Heart left ventricle (tissue), 16 donors: ENCODE results near the gene EML6. TPM values are rescaled to one million over a fixed set of nuclear protein-coding genes. Genes with fewer than 3 reads are reported as not detected.

Experiments
- ATAC-seq, 4 donors: fragments of 200-7000 bp; cut with Tn5 transposase; one replicate each; pipeline ENCODE4 v1.9.1; 2020 to 2022; ENCODE audit warnings: moderate library complexity in 4 of 4, mild to moderate bottlenecking in 3 of 4, moderate number of reproducible peaks in 1 of 4
- DNase-seq, 5 donors: peaks; one replicate each; pipeline ENCODE4 v3.0.0-alpha.2; 2020
- H3K27ac ChIP-seq, 12 donors: fragments of 200-600 bp; sonication (generic) in 4 of 12; one replicate each; pipeline versions ENCODE4 v1.5.0 to v1.8.0; 2016 to 2022; ENCODE audit warnings: mild to moderate bottlenecking in 2 of 12
- H3K27me3 ChIP-seq, 9 donors: fragments of 200-600 bp; sonication (generic) in 2 of 9; one replicate each; pipeline versions ENCODE4 v1.5.1 to v1.8.0; 2016 to 2022; ENCODE audit warnings: mild to moderate bottlenecking in 3 of 9
- H3K36me3 ChIP-seq, 9 donors: fragments of 200-600 bp; sonication (generic) in 2 of 9; one replicate each; pipeline versions ENCODE4 v1.5.0 to v1.8.0; 2018 to 2022; ENCODE audit warnings: mild to moderate bottlenecking in 2 of 9
- H3K4me1 ChIP-seq, 12 donors: fragments of 200-600 bp; sonication (generic) in 4 of 12; one replicate each; pipeline versions ENCODE4 v1.5.0 to v1.8.0; 2016 to 2022; ENCODE audit warnings: mild to moderate bottlenecking in 3 of 12
- H3K4me3 ChIP-seq, 12 donors: fragments of 200-600 bp; sonication (generic) in 4 of 12; one replicate each; pipeline versions ENCODE4 v1.5.0 to v1.8.0; 2017 to 2022; ENCODE audit warnings: mild to moderate bottlenecking in 9 of 12, moderate library complexity in 4 of 12
- H3K9me3 ChIP-seq, 12 donors: fragments of 200-600 bp; sonication (generic) in 4 of 12; one replicate each; pipeline versions ENCODE4 v1.5.0 to v1.8.0; 2016 to 2022; ENCODE audit warnings: mild to moderate bottlenecking in 1 of 12
- POLR2A ChIP-seq, 2 donors: fragments of 450-650 bp; IDR thresholded peaks; one replicate each; pipeline ENCODE4 v1.6.1; 2017; ENCODE audit warnings: antibody characterized with exemption in 2 of 2, mild to moderate bottlenecking in 2 of 2, moderate library complexity in 2 of 2
- WGBS, 4 donors: extraction: QIAGEN DNeasy Blood & Tissue Kit in 2 of 4; methylation state at CpG; one replicate each; pipeline versions ENCODE4 v1.1.5 to v1.1.7; 2013 to 2018; 5-methylcytosine and 5-hydroxymethylcytosine counted together
- intact Hi-C, 10 donors: fragments of 100-400 bp; cut with DNase I; formaldehyde crosslinking; loops; one replicate each; pipeline versions ENCODE4 v1.11.1 to v1.14.2; 2022
- polyA plus RNA-seq, 2 donors: library from polyadenylated mRNA; stranded (reverse); fragments of 200-250 nt; gene quantifications; one replicate each; pipeline ENCODE4 v1.2.3, GENCODE V29; 2013
- total RNA-seq, 9 donors: library from RNA; depleted of rRNA in 2 of 9; stranded (reverse); fragments of >200 nt in 2 of 9; fragmentation: NEBNext Ultra II Directional in 3 of 9; extraction: Animal tissue kit (Norgen Biotek cat#: 25700) in 3 of 9; gene quantifications; one replicate each; pipeline versions ENCODE4 v1.1.0 to v1.2.4, GENCODE V29; 2016 to 2023
- TF ChIP-seq, protein P1 (sequence below), 12 donors: fragments of 200-600 bp; sonication (generic) in 4 of 12; IDR thresholded peaks; one replicate each; pipeline versions ENCODE4 v1.5.0 to v1.8.0; 2018 to 2022; ENCODE audit warnings: antibody characterized with exemption in 12 of 12, mild to moderate bottlenecking in 5 of 12
- donor health status: ischemic (EF 13 %, LVEDD 7.1; RV severe dilation, severe dysfunction).
- donor health status: healthy with polysubstance abuse.
- donor health status: DM: no; HTN: yes; CAD: no.
- donor health status: DM: no; HTN: no; CAD: no.
- donor health status: ischemic (EF 25% LVEDD 6.9; RV normal size, moderate dysfunction).
- donor health status: ischemic (EF 25% LVEDD 5.7; RV mildly dilated, moderate dysfunction).
- donor health status: healthy.
- donor health status: DM: yes; HTN: yes; CAD: no.
- donor health status: ischemic (EF 35%, LVEDD 5.7; RV mildly dilated, moderate dysfunction).
- donor health status: nonischemic (EF 11% LVEDD 7.7; RV severe dilation, severe dysfunction).
- donor health status: DM: yes; HTN: yes; CAD: no.
- donor health status: PGD.
- donor health status: ischemic (EF 29% LVEDD 5.4; RV normal size, mild dysfunction).
- donor health status: nonischemic (EF 23%, LVEDD 6.1; RV moderate dilation, normal function).

EML6 gene
- total and polyA plus RNA-seq, 11 donors, result 0.08 to 1.2 (median 0.58) TPM

DNA sequence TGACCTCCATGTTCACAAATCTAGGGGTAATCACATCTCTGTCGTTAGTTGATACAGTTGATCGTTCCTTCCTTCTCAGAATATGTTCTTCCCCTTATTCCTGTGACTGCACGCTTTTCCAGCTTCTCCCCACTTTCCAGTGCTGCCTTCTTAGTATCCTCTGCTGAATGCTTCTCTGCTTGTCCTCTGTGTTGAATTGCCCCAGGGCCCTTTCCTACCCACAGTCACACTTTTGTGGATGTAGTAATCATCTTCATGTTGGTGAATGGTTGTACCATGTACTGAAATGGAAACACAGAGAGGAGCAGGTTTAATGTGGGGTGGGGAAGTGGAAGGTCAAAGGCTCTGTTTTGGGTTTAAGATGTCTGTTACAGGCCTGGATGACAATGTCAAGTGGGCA lies 47.2 kb downstream of the EML6 start:
- intact Hi-C loops, result no loop called here
- H3K9me3 ChIP-seq, result peaks cover 0 to 15% (median 3%) of the 10 kb centered on the region in 12 donors
- no peak overlapping the region for H3K4me3 ChIP-seq
- H3K27me3 ChIP-seq, result no peaks in the 10 kb centered on the region
- no peaks in the 10 kb centered on the region for H3K4me1 ChIP-seq
- DNase-seq (no peak), ATAC-seq (no peak)
- H3K36me3 ChIP-seq, result no peaks in the 10 kb centered on the region
- WGBS, 4 donors, result 74 to 94% (median 90%) methylated on average over 3 of the region's 3 CpGs
- TF ChIP-seq, protein P1, sequence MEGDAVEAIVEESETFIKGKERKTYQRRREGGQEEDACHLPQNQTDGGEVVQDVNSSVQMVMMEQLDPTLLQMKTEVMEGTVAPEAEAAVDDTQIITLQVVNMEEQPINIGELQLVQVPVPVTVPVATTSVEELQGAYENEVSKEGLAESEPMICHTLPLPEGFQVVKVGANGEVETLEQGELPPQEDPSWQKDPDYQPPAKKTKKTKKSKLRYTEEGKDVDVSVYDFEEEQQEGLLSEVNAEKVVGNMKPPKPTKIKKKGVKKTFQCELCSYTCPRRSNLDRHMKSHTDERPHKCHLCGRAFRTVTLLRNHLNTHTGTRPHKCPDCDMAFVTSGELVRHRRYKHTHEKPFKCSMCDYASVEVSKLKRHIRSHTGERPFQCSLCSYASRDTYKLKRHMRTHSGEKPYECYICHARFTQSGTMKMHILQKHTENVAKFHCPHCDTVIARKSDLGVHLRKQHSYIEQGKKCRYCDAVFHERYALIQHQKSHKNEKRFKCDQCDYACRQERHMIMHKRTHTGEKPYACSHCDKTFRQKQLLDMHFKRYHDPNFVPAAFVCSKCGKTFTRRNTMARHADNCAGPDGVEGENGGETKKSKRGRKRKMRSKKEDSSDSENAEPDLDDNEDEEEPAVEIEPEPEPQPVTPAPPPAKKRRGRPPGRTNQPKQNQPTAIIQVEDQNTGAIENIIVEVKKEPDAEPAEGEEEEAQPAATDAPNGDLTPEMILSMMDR (IDR thresholded peaks at IDR 0.05), result no peak
- TF ChIP-seq POLR2A (IDR thresholded peaks at IDR 0.05), result no peak
- no peak overlapping the region for H3K27ac ChIP-seq

DNA sequence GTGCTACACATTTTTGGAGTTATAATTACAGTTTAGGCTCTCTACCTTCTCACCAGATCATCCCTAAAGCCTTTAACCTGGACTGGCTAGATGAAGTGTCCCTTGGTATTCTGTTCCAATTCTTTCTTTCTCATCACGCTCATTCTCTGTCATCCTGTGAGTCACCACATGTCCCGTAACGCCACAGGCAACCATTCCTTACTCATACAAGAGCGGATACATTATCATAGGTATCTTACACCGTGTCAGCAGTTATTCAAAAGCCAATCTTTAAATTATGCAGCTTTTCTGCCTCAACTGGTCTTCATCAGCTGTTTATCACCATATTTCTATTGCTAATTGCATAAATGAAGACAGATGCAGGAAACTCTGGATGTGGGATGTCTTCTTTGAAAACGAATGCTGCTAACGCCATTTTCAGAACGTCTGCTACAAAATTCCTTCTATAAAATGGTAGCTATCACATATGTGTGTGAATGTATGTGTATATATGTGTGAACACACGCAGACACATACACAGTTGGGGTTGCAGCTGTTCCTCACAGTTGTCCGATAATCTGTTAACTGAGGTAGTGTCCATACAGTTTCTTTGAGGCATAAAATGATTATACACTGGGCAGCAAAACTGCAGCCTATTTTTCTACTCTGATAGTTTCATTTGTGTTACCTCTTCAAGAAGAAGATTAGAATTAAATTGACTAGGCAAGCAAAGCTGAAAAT lies 47.9 kb downstream of the EML6 start:
- Histone ChIP-seq H3K27ac (no peak overlapping the region), H3K4me1 (no peaks in the 10 kb centered on the region), H3K27me3 (no peaks in the 10 kb centered on the region), H3K36me3 (no peaks in the 10 kb centered on the region), H3K4me3 (no peak overlapping the region), H3K9me3 (peaks cover 0 to 21% (median 9%) of the 10 kb centered on the region in 12 donors)
- no peak for ATAC-seq
- DNase-seq, result no peak
- WGBS, 4 donors, result 82 to 88% (median 86%) methylated on average over 10 of the region's 10 CpGs
- intact Hi-C loops, result no loop called here
- TF ChIP-seq, protein P1 (IDR thresholded peaks at IDR 0.05), result no peak
- no peak for TF ChIP-seq POLR2A (IDR thresholded peaks at IDR 0.05)

DNA sequence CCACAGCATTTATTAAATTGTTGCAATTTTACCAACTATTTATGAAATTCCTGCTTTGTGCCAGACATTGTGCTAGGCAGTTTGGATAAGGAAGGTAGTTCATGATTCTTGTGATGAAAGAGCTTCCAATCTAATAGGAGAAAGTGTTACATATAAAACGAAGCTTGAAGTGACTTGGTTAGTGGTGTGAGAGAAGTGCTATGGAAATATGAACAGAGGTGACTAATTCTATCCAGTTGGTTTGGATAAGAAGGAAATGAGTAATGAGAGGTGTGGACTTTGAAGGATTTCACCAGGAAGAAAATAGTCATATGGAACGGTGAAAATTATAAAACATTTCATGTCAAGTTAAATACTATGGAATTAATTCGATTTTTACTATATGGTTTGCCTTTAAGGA lies 48.6 kb downstream of the EML6 start:
- no peak for TF ChIP-seq POLR2A (IDR thresholded peaks at IDR 0.05)
- TF ChIP-seq, protein P1 (IDR thresholded peaks at IDR 0.05), result no peak
- Histone ChIP-seq H3K27ac (no peak overlapping the region), H3K27me3 (no peaks in the 10 kb centered on the region), H3K4me1 (no peaks in the 10 kb centered on the region), H3K36me3 (no peaks in the 10 kb centered on the region), H3K9me3 (peaks cover 0 to 23% (median 10%) of the 10 kb centered on the region in 12 donors), H3K4me3 (no peak overlapping the region)
- DNase-seq, result no peak
- 79 to 85% (median 82%) methylated on average over 3 of the region's 3 CpGs for WGBS, 4 donors
- intact Hi-C loops, result no loop called here
- no peak for ATAC-seq

DNA sequence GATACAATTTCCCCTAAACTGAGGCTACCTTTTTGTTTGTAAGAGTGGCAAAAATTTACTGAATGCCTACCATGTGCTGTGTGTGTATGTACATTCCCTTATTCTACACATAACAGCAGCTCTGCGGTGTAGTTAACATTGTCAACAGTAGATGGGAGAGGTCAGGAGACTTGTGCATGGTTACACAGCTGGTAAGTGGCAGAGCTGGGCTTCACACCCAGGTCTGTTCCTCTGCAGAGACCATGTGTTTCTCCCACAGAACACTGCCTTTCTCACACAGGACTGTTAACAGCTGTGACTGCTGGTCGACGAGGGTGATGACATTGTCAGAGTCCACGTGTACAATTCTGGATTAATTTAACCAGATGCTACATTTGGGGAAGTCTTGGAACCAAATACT lies 49.1 kb downstream of the EML6 start:
- Histone ChIP-seq H3K36me3 (no peaks in the 10 kb centered on the region), H3K4me3 (no peak overlapping the region), H3K27me3 (no peaks in the 10 kb centered on the region), H3K9me3 (peaks cover 0 to 23% (median 10%) of the 10 kb centered on the region in 12 donors), H3K4me1 (no peaks in the 10 kb centered on the region), H3K27ac (no peak overlapping the region)
- TF ChIP-seq, protein P1 (IDR thresholded peaks at IDR 0.05), result no peak
- no peak for TF ChIP-seq POLR2A (IDR thresholded peaks at IDR 0.05)
- ATAC-seq, result no peak
- WGBS, 4 donors, result 46 to 75% (median 56%) methylated on average over 4 of the region's 4 CpGs
- intact Hi-C loops, result no loop called here
- DNase-seq, result no peak
